Mucosa of descending colon (tissue), 3 donors: ENCODE data around the gene SLC66A3. TPM values are rescaled to one million over a fixed set of nuclear protein-coding genes. Genes with fewer than 3 reads are reported as not detected.

Source experiments
- ATAC-seq: fragments of 200-7000 bp; cut with Tn5 transposase; one replicate; pipeline ENCODE4 v1.9.1; 2020; ENCODE audit warnings: mild to moderate bottlenecking, moderate library complexity
- DNase-seq, 3 donors: peaks; one replicate each; pipeline ENCODE4 v3.0.0-alpha.2; 2020
- H3K36me3 ChIP-seq: fragments of 200-600 bp; one replicate; pipeline ENCODE4 v1.8.0; 2021; ENCODE audit warnings: low read depth, mild to moderate bottlenecking
- H3K4me1 ChIP-seq: fragments of 200-600 bp; one replicate; pipeline ENCODE4 v1.8.0; 2021; ENCODE audit warnings: low read depth, mild to moderate bottlenecking
- H3K4me3 ChIP-seq: fragments of 200-600 bp; one replicate; pipeline ENCODE4 v1.8.0; 2021; ENCODE audit warnings: mild to moderate bottlenecking
- H3K9me3 ChIP-seq: fragments of 200-600 bp; one replicate; pipeline ENCODE4 v1.8.0; 2021; ENCODE audit warnings: mild to moderate bottlenecking
- CTCF ChIP-seq: fragments of 200-600 bp; IDR thresholded peaks from one replicate; pipeline ENCODE4 v1.8.0; 2022; ENCODE audit warnings: antibody characterized with exemption, mild to moderate bottlenecking
- intact Hi-C, 2 donors: fragments of 100-400 bp; cut with DNase I in 1 of 2; cut with micrococcal nuclease in 1 of 2; formaldehyde crosslinking; loops; one replicate each; pipeline versions ENCODE4 v1.11.0 to v1.11.1; 2022; cut with DNase I, micrococcal nuclease
- total RNA-seq, 3 donors: library from RNA; stranded (reverse); fragmentation: NEBNext Ultra II Directional in 2 of 3; extraction: Animal tissue kit (Norgen Biotek cat#: 25700) in 2 of 3; gene quantifications; one replicate each; pipeline versions ENCODE4 v1.2.1 to v1.2.4, GENCODE V29; 2021 to 2023
- donor health status: DM: no; HTN: no; CAD: no; lungs with moderate emphysema.
- donor health status: DM: no; HTN: no; CAD: no.
- donor health status: DM: no; HTN: yes; CAD: no.

Gene SLC66A3
- total RNA-seq, 3 donors from 2014 or later = 9.4 to 14.2 (median 12.1) TPM

- no peaks in the 10 kb centered on the region for H3K4me1 ChIP-seq
- H3K36me3 ChIP-seq = no peaks in the 10 kb centered on the region
- intact Hi-C loops = no loop called here
- no peaks in the 10 kb centered on the region for H3K9me3 ChIP-seq
- no peak for TF ChIP-seq CTCF
- DNase-seq (no peak), ATAC-seq (no peak)
- no peak overlapping the region for H3K4me3 ChIP-seq
Observed at GRCh38 chr2:11179196-11179595, 23.9 kb downstream of the SLC66A3 start.

- intact Hi-C loops = no loop called here
- no peak overlapping the region for H3K4me3 ChIP-seq
- no peak for ATAC-seq
Observed at GRCh38 chr2:11179899-11180298, 24.6 kb downstream of the SLC66A3 start.

GRCh38 chr2:11180653-11181052, 25.4 kb downstream of the SLC66A3 start:
- no peak for DNase-seq
- TF ChIP-seq CTCF = no peak
- intact Hi-C loops = no loop called here

More at GRCh38 chr2:11179899-11180298, 24.6 kb downstream of the SLC66A3 start:
- H3K9me3 ChIP-seq = no peaks in the 10 kb centered on the region
- H3K4me1 ChIP-seq = no peaks in the 10 kb centered on the region
- TF ChIP-seq CTCF = no peak
- H3K36me3 ChIP-seq = no peaks in the 10 kb centered on the region
- DNase-seq = no peak

GRCh38 chr2:11182951-11183350, 27.7 kb downstream of the SLC66A3 start:
- TF ChIP-seq CTCF = no peak
- H3K36me3 ChIP-seq = no peaks in the 10 kb centered on the region
- no peak for ATAC-seq
- H3K9me3 ChIP-seq = no peaks in the 10 kb centered on the region
- no peaks in the 10 kb centered on the region for H3K4me1 ChIP-seq
- no peak overlapping the region for H3K4me3 ChIP-seq
- intact Hi-C loops = no loop called here
- no peak for DNase-seq

More at GRCh38 chr2:11180653-11181052, 25.4 kb downstream of the SLC66A3 start:
- Histone ChIP-seq H3K4me1 (no peaks in the 10 kb centered on the region), H3K4me3 (no peak overlapping the region), H3K36me3 (no peaks in the 10 kb centered on the region), H3K9me3 (no peaks in the 10 kb centered on the region)
- no peak for ATAC-seq

GRCh38 chr2:11186145-11186544, 30.9 kb downstream of the SLC66A3 start:
- no peak for TF ChIP-seq CTCF
- no peaks in the 10 kb centered on the region for H3K9me3 ChIP-seq
- no peak overlapping the region for H3K4me3 ChIP-seq
- intact Hi-C loops = no loop called here
- DNase-seq (no peak), ATAC-seq (no peak)
- H3K36me3 ChIP-seq = no peaks in the 10 kb centered on the region
- H3K4me1 ChIP-seq = no peaks in the 10 kb centered on the region

- TF ChIP-seq CTCF = no peak
- peaks cover 3% of the 10 kb centered on the region for H3K36me3 ChIP-seq
- H3K4me3 ChIP-seq = no peak overlapping the region
- H3K4me1 ChIP-seq = no peaks in the 10 kb centered on the region
- H3K9me3 ChIP-seq = no peaks in the 10 kb centered on the region
- DNase-seq = no peak
- ATAC-seq = no peak
- intact Hi-C loops = no loop called here
Observed at GRCh38 chr2:11187083-11187619, 31.9 kb downstream of the SLC66A3 start.
